Mucosa of stomach (tissue), 1 donor: ENCODE data around the gene EPHB6.

Source experiments
- H3K27me3 ChIP-seq: one replicate; pipeline ENCODE4 v1.7.0; 2013; ENCODE audit warnings: mild to moderate bottlenecking, low read length; ENCODE audit not compliant: control insufficient read depth, insufficient read depth
- H3K36me3 ChIP-seq: one replicate; pipeline ENCODE4 v1.7.0; 2013; ENCODE audit warnings: low read length; ENCODE audit not compliant: control insufficient read depth, insufficient read depth
- H3K4me1 ChIP-seq: one replicate; pipeline ENCODE4 v1.7.0; 2013; ENCODE audit warnings: mild to moderate bottlenecking, low read length; ENCODE audit not compliant: control insufficient read depth, insufficient read depth
- H3K4me3 ChIP-seq: one replicate; pipeline ENCODE4 v1.7.0; 2013; ENCODE audit warnings: low read length
- H3K9ac ChIP-seq: one replicate; pipeline ENCODE4 v1.7.0; 2013; ENCODE audit warnings: mild to moderate bottlenecking, low read length, moderate library complexity
- H3K9me3 ChIP-seq: one replicate; pipeline ENCODE4 v1.7.0; 2013; ENCODE audit warnings: mild to moderate bottlenecking, low read length, moderate library complexity; ENCODE audit not compliant: control insufficient read depth
- donor health status: Pancreatic carcinoma.

Gene EPHB6

GRCh38 chr7:142899661-142900060 lies 44.8 kb downstream of the EPHB6 start:
- H3K4me3 ChIP-seq, result no peak overlapping the region
- H3K9me3 ChIP-seq, result peaks cover 3% of the 10 kb centered on the region
- H3K27me3 ChIP-seq, result peaks cover 3% of the 10 kb centered on the region
- peaks cover 7% of the 10 kb centered on the region for H3K4me1 ChIP-seq
- no peaks in the 10 kb centered on the region for H3K36me3 ChIP-seq
- H3K9ac ChIP-seq, result no peak overlapping the region

- Histone ChIP-seq H3K9me3 (peaks cover 4% of the 10 kb centered on the region), H3K36me3 (no peaks in the 10 kb centered on the region), H3K4me1 (peaks cover 7% of the 10 kb centered on the region), H3K4me3 (no peak overlapping the region), H3K9ac (no peak overlapping the region), H3K27me3 (no peaks in the 10 kb centered on the region)
Observed at GRCh38 chr7:142901426-142902259, 46.8 kb downstream of the EPHB6 start.

- Histone ChIP-seq H3K4me3 (no peak overlapping the region), H3K9ac (no peak overlapping the region), H3K9me3 (peaks cover 4% of the 10 kb centered on the region), H3K36me3 (no peaks in the 10 kb centered on the region), H3K27me3 (no peaks in the 10 kb centered on the region), H3K4me1 (peaks cover 10% of the 10 kb centered on the region)
Observed at GRCh38 chr7:142904128-142904527, 49.3 kb downstream of the EPHB6 start.

GRCh38 chr7:142905759-142906158 lies 50.9 kb downstream of the EPHB6 start:
- no peak overlapping the region for H3K9ac ChIP-seq
- H3K27me3 ChIP-seq, result no peaks in the 10 kb centered on the region
- H3K4me1 ChIP-seq, result peaks cover 23% of the 10 kb centered on the region
- H3K36me3 ChIP-seq, result no peaks in the 10 kb centered on the region
- no peak overlapping the region for H3K4me3 ChIP-seq
- peaks cover 4% of the 10 kb centered on the region for H3K9me3 ChIP-seq

- Histone ChIP-seq H3K27me3 (no peaks in the 10 kb centered on the region), H3K4me3 (no peak overlapping the region), H3K36me3 (no peaks in the 10 kb centered on the region), H3K9me3 (peaks cover 4% of the 10 kb centered on the region), H3K9ac (no peak overlapping the region), H3K4me1 (peaks cover 25% of the 10 kb centered on the region)
Observed at GRCh38 chr7:142906643-142907042, 51.8 kb downstream of the EPHB6 start.

GRCh38 chr7:142908290-142908689 lies 53.4 kb downstream of the EPHB6 start:
- no peak overlapping the region for H3K9ac ChIP-seq

GRCh38 chr7:142908921-142909890 lies 54.3 kb downstream of the EPHB6 start:
- Histone ChIP-seq H3K9ac (no peak overlapping the region), H3K4me1 (peaks cover 40% of the 10 kb centered on the region), H3K27me3 (no peaks in the 10 kb centered on the region), H3K4me3 (no peak overlapping the region), H3K36me3 (no peaks in the 10 kb centered on the region), H3K9me3 (peaks cover 4% of the 10 kb centered on the region)

More at GRCh38 chr7:142908290-142908689, 53.4 kb downstream of the EPHB6 start:
- no peak overlapping the region for H3K4me3 ChIP-seq
- peaks cover 4% of the 10 kb centered on the region for H3K9me3 ChIP-seq
- H3K36me3 ChIP-seq, result no peaks in the 10 kb centered on the region
- peaks cover 31% of the 10 kb centered on the region for H3K4me1 ChIP-seq
- H3K27me3 ChIP-seq, result no peaks in the 10 kb centered on the region

GRCh38 chr7:142910031-142910433 lies 55.2 kb downstream of the EPHB6 start:
- no peaks in the 10 kb centered on the region for H3K9me3 ChIP-seq
- H3K4me1 ChIP-seq, result peaks cover 45% of the 10 kb centered on the region
- H3K27me3 ChIP-seq, result no peaks in the 10 kb centered on the region
- H3K9ac ChIP-seq, result no peak overlapping the region
- H3K36me3 ChIP-seq, result no peaks in the 10 kb centered on the region
- H3K4me3 ChIP-seq, result no peak overlapping the region

- Histone ChIP-seq H3K9me3 (no peaks in the 10 kb centered on the region), H3K4me3 (no peak overlapping the region), H3K4me1 (peaks cover 45% of the 10 kb centered on the region), H3K9ac (no peak overlapping the region), H3K36me3 (no peaks in the 10 kb centered on the region), H3K27me3 (no peaks in the 10 kb centered on the region)
Observed at GRCh38 chr7:142910481-142910880, 55.6 kb downstream of the EPHB6 start.

- H3K9ac ChIP-seq, result no peak overlapping the region
- H3K4me1 ChIP-seq, result peaks cover 45% of the 10 kb centered on the region
- no peak overlapping the region for H3K4me3 ChIP-seq
- H3K27me3 ChIP-seq, result no peaks in the 10 kb centered on the region
- no peaks in the 10 kb centered on the region for H3K9me3 ChIP-seq
- H3K36me3 ChIP-seq, result no peaks in the 10 kb centered on the region
Observed at GRCh38 chr7:142913051-142913450, 58.2 kb downstream of the EPHB6 start.

- no peak overlapping the region for H3K4me3 ChIP-seq
- H3K27me3 ChIP-seq, result no peaks in the 10 kb centered on the region
- peaks cover 40% of the 10 kb centered on the region for H3K4me1 ChIP-seq
- no peaks in the 10 kb centered on the region for H3K36me3 ChIP-seq
- H3K9me3 ChIP-seq, result no peaks in the 10 kb centered on the region
- H3K9ac ChIP-seq, result no peak overlapping the region
Observed at GRCh38 chr7:142913566-142913965, 58.7 kb downstream of the EPHB6 start.

GRCh38 chr7:142914121-142914520 lies 59.2 kb downstream of the EPHB6 start:
- no peak overlapping the region for H3K4me3 ChIP-seq
- H3K4me1 ChIP-seq, result peaks cover 35% of the 10 kb centered on the region
- no peak overlapping the region for H3K9ac ChIP-seq
- H3K9me3 ChIP-seq, result no peaks in the 10 kb centered on the region
- H3K36me3 ChIP-seq, result no peaks in the 10 kb centered on the region
- no peaks in the 10 kb centered on the region for H3K27me3 ChIP-seq
